Ascending aorta (tissue), 2 donors: ENCODE measurements around the gene EMILIN3. TPM values are rescaled to one million over a fixed set of nuclear protein-coding genes. Genes with fewer than 3 reads are reported as not detected.
A peak's percentile ranks its signal among the peaks of the same experiment; 100 is the strongest.

Experiments
- DNase-seq, 2 donors: peaks; one replicate each; pipeline ENCODE4 v3.0.0-alpha.2; 2019; ENCODE audit warnings: low spot score in 2 of 2
- H3K27ac ChIP-seq, 2 donors: fragments of 200-600 bp; sonication (generic); one replicate each; pipeline ENCODE4 v1.5.1; 2016 to 2017; ENCODE audit warnings: mild to moderate bottlenecking in 1 of 2
- H3K27me3 ChIP-seq: fragments of 200-600 bp; sonication (generic); one replicate; pipeline ENCODE4 v1.5.1; 2017
- H3K36me3 ChIP-seq, 2 donors: fragments of 200-600 bp; sonication (generic); one replicate each; pipeline ENCODE4 v1.5.1; 2016
- H3K4me1 ChIP-seq, 2 donors: fragments of 200-600 bp; sonication (generic); one replicate each; pipeline ENCODE4 v1.5.1; 2016 to 2017; ENCODE audit warnings: mild to moderate bottlenecking in 1 of 2
- H3K4me3 ChIP-seq, 2 donors: fragments of 200-600 bp; sonication (generic); one replicate each; pipeline ENCODE4 v1.5.1; 2016 to 2017; ENCODE audit warnings: mild to moderate bottlenecking in 1 of 2
- H3K9me3 ChIP-seq, 2 donors: fragments of 200-600 bp; sonication (generic); one replicate each; pipeline ENCODE4 v1.5.1; 2016
- intact Hi-C: fragments of 100-400 bp; cut with DNase I; formaldehyde crosslinking; loops from one replicate; pipeline ENCODE4 v1.15.1; 2023
- total RNA-seq: library from RNA; depleted of rRNA; stranded (reverse); fragments of >200 nt; gene quantifications from one replicate; pipeline ENCODE4 v1.1.0, GENCODE V29; 2016
- TF ChIP-seq, protein P1 (sequence below), 3 experiments: fragments of 200-600 bp in 2 of 3; fragments of 450-650 bp in 1 of 3; sonication (generic) in 2 of 3; IDR thresholded peaks; one replicate each; pipeline ENCODE4 v1.5.1; 2016 to 2019; ENCODE audit warnings: antibody characterized with exemption in 3 of 3, mild to moderate bottlenecking in 1 of 3, moderate library complexity in 1 of 3

EMILIN3 gene, protein sequence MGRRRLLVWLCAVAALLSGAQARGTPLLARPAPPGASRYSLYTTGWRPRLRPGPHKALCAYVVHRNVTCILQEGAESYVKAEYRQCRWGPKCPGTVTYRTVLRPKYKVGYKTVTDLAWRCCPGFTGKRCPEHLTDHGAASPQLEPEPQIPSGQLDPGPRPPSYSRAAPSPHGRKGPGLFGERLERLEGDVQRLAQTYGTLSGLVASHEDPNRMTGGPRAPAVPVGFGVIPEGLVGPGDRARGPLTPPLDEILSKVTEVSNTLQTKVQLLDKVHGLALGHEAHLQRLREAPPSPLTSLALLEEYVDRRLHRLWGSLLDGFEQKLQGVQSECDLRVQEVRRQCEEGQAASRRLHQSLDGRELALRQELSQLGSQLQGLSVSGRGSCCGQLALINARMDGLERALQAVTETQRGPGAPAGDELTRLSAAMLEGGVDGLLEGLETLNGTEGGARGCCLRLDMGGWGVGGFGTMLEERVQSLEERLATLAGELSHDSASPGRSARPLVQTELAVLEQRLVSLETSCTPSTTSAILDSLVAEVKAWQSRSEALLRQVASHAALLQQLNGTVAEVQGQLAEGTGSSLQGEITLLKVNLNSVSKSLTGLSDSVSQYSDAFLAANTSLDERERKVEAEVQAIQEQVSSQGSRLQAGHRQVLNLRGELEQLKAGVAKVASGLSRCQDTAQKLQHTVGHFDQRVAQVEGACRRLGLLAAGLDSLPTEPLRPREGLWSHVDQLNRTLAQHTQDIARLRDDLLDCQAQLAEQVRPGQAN
- 0.53 TPM for total RNA-seq

DNA sequence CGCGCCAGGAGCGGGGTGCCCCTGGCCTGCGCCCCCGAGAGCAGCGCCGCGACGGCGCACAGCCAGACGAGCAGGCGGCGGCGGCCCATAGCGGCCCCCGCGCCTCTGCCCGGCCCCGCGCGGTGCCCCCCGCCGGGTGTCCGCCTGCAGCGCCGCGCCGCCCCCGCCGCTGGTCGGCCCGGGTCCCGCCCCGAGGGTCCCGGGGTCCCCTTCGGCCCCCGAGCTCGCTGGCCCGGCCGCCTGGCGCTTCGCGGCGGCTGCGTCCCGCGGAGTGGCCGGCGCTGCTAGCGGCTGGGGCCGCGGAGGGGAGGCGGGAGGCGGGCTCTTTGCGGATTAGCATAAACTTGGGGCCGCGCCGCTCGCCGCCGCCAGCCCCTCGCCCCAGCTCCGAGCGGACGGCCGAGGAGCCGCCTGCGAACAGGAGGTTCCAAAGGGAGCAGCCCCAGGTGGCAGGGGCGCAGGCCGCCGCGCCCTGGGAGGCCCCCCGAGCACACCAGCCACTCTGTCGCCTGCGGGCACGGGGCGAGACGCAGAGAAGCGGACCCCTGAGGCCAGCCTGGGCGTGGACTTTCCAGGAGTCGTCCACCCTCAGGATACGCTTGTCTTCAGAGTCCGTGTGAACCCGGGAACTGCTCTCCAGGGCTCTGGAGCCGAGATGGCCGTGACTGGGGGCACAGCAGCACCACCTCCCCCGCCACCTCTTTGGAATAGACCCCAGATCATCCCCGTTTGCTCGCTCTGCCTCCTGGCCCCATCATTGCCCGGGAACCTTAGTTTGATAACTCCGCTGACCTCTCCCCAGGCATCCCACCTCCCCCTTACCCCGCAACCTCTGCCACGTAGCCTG is at the start of gene EMILIN3:
Gene EMILIN3, minus strand, starts transcription at position 273 of the 847 bp plus-strand sequence. Its CDS starts 184 bp downstream, at position 89.
- Histone ChIP-seq H3K27ac (no peak within 1 kb of the TSS), H3K4me3 (peak within 1 kb of the TSS; percentile 34 to 61), H3K9me3 (no peaks in the 10 kb centered on the region), H3K4me1 (peaks cover 0 to 2% of the 10 kb centered on the region in 2 donors), H3K27me3 (peaks cover 12% of the 10 kb centered on the region), H3K36me3 (no peaks in the 10 kb centered on the region)
- DNase-seq: no peak
- intact Hi-C loops: no loop called here
- TF ChIP-seq, protein P1, sequence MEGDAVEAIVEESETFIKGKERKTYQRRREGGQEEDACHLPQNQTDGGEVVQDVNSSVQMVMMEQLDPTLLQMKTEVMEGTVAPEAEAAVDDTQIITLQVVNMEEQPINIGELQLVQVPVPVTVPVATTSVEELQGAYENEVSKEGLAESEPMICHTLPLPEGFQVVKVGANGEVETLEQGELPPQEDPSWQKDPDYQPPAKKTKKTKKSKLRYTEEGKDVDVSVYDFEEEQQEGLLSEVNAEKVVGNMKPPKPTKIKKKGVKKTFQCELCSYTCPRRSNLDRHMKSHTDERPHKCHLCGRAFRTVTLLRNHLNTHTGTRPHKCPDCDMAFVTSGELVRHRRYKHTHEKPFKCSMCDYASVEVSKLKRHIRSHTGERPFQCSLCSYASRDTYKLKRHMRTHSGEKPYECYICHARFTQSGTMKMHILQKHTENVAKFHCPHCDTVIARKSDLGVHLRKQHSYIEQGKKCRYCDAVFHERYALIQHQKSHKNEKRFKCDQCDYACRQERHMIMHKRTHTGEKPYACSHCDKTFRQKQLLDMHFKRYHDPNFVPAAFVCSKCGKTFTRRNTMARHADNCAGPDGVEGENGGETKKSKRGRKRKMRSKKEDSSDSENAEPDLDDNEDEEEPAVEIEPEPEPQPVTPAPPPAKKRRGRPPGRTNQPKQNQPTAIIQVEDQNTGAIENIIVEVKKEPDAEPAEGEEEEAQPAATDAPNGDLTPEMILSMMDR (IDR thresholded peaks at IDR 0.05): no peak

DNA sequence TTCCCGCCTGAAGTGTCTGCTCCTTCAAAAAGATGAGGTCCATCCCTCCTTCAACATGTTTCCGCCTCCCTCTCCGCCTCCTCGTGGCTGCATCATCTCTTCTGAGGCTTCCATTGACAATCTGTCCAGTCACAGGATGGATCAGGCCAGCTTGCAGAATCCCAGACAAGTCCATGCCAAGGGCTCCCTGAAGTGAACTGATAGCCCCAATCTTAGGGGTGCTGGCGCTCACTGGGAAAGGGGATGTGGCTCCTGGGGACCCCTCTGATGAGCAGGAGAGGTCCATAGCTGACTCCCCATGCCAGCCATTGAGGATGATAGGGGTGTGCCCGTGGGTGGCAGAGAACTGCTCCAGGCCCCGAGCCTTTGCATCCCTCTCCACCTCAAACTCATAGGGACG is 48.6 kb upstream of the EMILIN3 start:
- intact Hi-C loops: no loop called here
- H3K27me3 ChIP-seq: no peaks in the 10 kb centered on the region
- peaks cover 0 to 9% of the 10 kb centered on the region in 2 donors for H3K4me1 ChIP-seq
- peaks cover 47 to 63% of the 10 kb centered on the region in 2 donors for H3K36me3 ChIP-seq
- no peak overlapping the region for H3K27ac ChIP-seq
- H3K9me3 ChIP-seq: no peaks in the 10 kb centered on the region
- DNase-seq: no peak
- TF ChIP-seq, protein P1 (IDR thresholded peaks at IDR 0.05): no peak
- no peak overlapping the region for H3K4me3 ChIP-seq

DNA sequence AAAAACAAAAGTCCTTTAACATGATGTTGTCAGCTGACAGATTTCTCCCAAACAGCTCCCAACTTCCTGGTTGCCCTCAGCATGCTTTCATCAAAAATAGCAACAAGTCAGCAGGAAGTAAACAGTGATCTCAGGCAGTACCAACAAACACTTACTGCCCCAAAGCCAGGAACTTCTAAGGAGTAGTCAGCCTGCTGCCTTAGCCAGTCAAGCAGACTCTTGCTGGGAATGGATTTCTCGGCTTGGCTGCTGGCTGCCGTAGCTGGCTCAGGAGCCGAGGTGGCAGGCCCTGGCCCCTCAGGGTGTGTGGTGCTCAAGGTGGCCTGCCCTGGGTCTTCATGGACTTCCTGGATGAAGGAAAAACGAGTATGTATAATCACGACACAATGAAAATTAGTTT is 46.6 kb upstream of the EMILIN3 start:
- TF ChIP-seq, protein P1 (IDR thresholded peaks at IDR 0.05): no peak
- Histone ChIP-seq H3K27ac (peak overlapping the region; percentile 32 to 64), H3K4me1 (peaks cover 0 to 9% of the 10 kb centered on the region in 2 donors), H3K27me3 (no peaks in the 10 kb centered on the region), H3K36me3 (peaks cover 62 to 77% of the 10 kb centered on the region in 2 donors), H3K9me3 (no peaks in the 10 kb centered on the region), H3K4me3 (no peak overlapping the region)
- intact Hi-C loops: loop anchor here (5.0 kb wide), 2 partner anchors 241 to 276 kb away; partner anchors contain the start of gene PLCG1
- DNase-seq: no peak

DNA sequence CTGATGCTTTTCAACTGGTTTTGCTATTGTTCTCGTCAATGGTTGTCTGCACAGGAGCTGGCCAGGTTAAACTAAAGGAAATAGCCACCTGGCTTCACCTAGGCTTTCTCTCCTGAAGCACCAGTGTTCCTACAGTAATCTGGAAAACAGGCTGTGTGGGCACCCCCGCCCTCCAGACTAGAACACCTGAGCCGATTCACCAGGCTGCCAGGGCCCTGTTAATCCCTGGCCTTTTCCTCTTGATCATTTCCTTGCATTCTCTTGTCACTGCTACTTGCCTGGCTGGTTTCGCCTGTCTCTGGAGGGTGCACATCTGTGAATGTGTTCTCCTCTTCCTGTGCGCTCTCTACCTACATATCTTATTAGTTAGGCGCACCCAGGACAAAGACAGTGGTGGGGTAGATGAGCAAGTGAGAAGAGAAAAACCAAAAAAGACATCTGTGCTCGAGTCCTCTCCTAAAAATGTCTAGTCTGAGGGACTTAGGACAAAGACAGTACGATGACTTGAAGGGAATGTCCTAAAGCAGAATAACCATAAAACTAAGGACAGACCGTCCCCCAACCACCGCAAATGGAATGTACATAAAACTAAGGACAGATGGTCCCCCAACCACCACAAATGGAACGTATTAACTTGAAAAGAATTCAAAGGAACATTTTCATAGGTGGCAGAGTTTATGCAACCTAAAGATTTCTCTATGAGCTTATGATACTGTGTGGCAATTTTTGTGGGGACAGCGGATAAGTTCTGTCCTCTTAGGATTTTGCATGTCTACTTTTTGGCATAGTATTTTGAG is 45.9 kb upstream of the EMILIN3 start:
- Histone ChIP-seq H3K36me3 (peaks cover 68 to 83% of the 10 kb centered on the region in 2 donors), H3K27ac (peak overlapping the region; percentile 73 to 76), H3K27me3 (no peaks in the 10 kb centered on the region)

More for the DNA sequence above, 45.9 kb upstream of the EMILIN3 start:
- H3K4me3 ChIP-seq: no peak overlapping the region
- intact Hi-C loops: loop anchor here (5.0 kb wide), 2 partner anchors 240 to 275 kb away; partner anchors contain the start of gene PLCG1
- no peaks in the 10 kb centered on the region for H3K9me3 ChIP-seq
- H3K4me1 ChIP-seq: peaks cover 0 to 9% of the 10 kb centered on the region in 2 donors
- DNase-seq: no peak
- TF ChIP-seq, protein P1 (IDR thresholded peaks at IDR 0.05): no peak
